H1 (cell line): Measurements from ENCODE around the gene NMD3. TPM values are rescaled to one million over a fixed set of nuclear protein-coding genes. Genes with fewer than 3 reads are reported as not detected.

Source experiments
- EP300 ChIP-seq, 2 experiments: IDR thresholded peaks; 1 replicate in 1 of 2; 2 replicates in 1 of 2; pipeline ENCODE4 v1.6.1; 2011 to 2012; ENCODE audit warnings: low read depth in 2 of 2, low read length in 2 of 2, mild to moderate bottlenecking in 2 of 2, borderline replicate concordance in 1 of 2, inconsistent platforms in 1 of 2, moderate library complexity in 1 of 2
- KDM5A ChIP-seq: fragments of 200-600 bp; IDR thresholded peaks from 2 replicates; pipeline ENCODE4 v1.7.1; 2012; ENCODE audit warnings: mild to moderate bottlenecking, low read length, inconsistent platforms, mixed read lengths
- MAFK ChIP-seq: IDR thresholded peaks from 2 replicates; pipeline ENCODE4 v1.6.1; 2012; ENCODE audit warnings: low read depth, mild to moderate bottlenecking, improper control_type of control experiment, low read length
- NRF1 ChIP-seq: IDR thresholded peaks from 2 replicates; pipeline ENCODE4 v1.6.1; 2011; ENCODE audit warnings: mild to moderate bottlenecking, low read depth, low read length, improper control_type of control experiment
- TBP ChIP-seq: IDR thresholded peaks from 2 replicates; pipeline ENCODE4 v1.6.1; 2011; ENCODE audit warnings: low read depth, low read length, improper control_type of control experiment
- YY1 ChIP-seq: IDR thresholded peaks from 2 replicates; pipeline ENCODE4 v1.6.1; 2011; ENCODE audit warnings: low read depth, mild to moderate bottlenecking, low read length
- ZNF274 ChIP-seq: IDR thresholded peaks from 2 replicates; pipeline ENCODE4 v1.7.0; 2012; ENCODE audit warnings: low read length, borderline replicate concordance; ENCODE audit errors: extremely low read depth
- polyA plus RNA-seq, 7 experiments: library from polyadenylated mRNA; depleted of rRNA in 3 of 7; stranded (reverse) in 5 of 7; unstranded in 2 of 7; fragments of >200 nt in 5 of 7; fragments of 200-250 nt in 2 of 7; gene quantifications; 1 replicate in 5 of 7; 2 replicates in 1 of 7; 4 replicates in 1 of 7; pipeline versions ENCODE4 v1.2.1 to v1.2.3, GENCODE V29; 2011 to 2013; ENCODE audit warnings: missing spikeins in 2 of 7, mixed read lengths in 2 of 7
- total RNA-seq: library from RNA; stranded (reverse); fragmentation: NEBNext Ultra II Directional; extraction: Animal tissue kit (Norgen Biotek cat#: 25700); gene quantifications from 2 replicates; pipeline ENCODE4 v1.2.1, GENCODE V29; 2021

Gene NMD3
- total and polyA plus RNA-seq, 2 of the 8 experiments (the other 6 are each of a cell fraction or from before 2014, with no cell fraction given) = 12.1 to 64.2 TPM

GRCh38 chr3:161247049-161247448 is 25.9 kb downstream of the NMD3 start (continued):
- TF ChIP-seq ZNF274 (no peak), MAFK (no peak), TBP (no peak), YY1 (no peak), NRF1 (no peak), KDM5A (no peak), EP300 (IDR thresholded peaks at IDR 0.05; ENCODE audit: borderline replicate concordance in 1 of 2, low read depth in 2 of 2, low read length in 2 of 2) (no peak)
- TF ChIP-seq, all 59 proteins: peak for 0
